Measurements from ENCODE around the gene EXD1. TPM values are rescaled to one million over a fixed set of nuclear protein-coding genes. Genes with fewer than 3 reads are reported as not detected.

Gene EXD1
- polyA plus RNA-seq, 1 donor (not counting 4 experiments of a cell fraction or from before 2014, with no cell fraction given): 0.16 TPM

GRCh38 chr15:41160639-41161315 is 69.8 kb downstream of the EXD1 start:
- Histone ChIP-seq H3K27ac (ENCODE audit: control insufficient read depth, insufficient read depth, low read length) (no peak overlapping the region), H3K4me1 (ENCODE audit: control insufficient read depth, extremely low read depth, insufficient read depth, low read length) (no peaks in the 10 kb centered on the region), H2AFZ (ENCODE audit: control insufficient read depth, low read length) (no peak overlapping the region), H3K36me3 (ENCODE audit: control insufficient read depth in 2 of 2, extremely low read depth in 1 of 2, insufficient read depth in 2 of 2, low read length in 2 of 2) (no peaks in the 10 kb centered on the region), H3K27me3 (ENCODE audit: control insufficient read depth, extremely low read depth, insufficient read depth, low read length) (no peaks in the 10 kb centered on the region), H3K4me3 (ENCODE audit: control insufficient read depth in 2 of 3, extremely low read depth in 1 of 3, insufficient read depth in 2 of 3, low read depth in 1 of 3, low read length in 3 of 3) (no peak overlapping the region), H4K20me1 (ENCODE audit: control insufficient read depth, extremely low read depth, insufficient read depth, low read length) (no peaks in the 10 kb centered on the region), H3K4me2 (ENCODE audit: control insufficient read depth, extremely low read depth, insufficient read depth, low read depth, low read length) (no peak overlapping the region), H3K9me1 (ENCODE audit: control insufficient read depth, extremely low read depth, insufficient read depth, low read length) (no peaks in the 10 kb centered on the region), H3K9me3 (ENCODE audit: control insufficient read depth, low read depth, low read length) (no peaks in the 10 kb centered on the region), H3K79me2 (ENCODE audit: control insufficient read depth, insufficient read depth, low read length) (no peaks in the 10 kb centered on the region), H3K9ac (ENCODE audit: control insufficient read depth, extremely low read depth, insufficient read depth, low read length) (no peak overlapping the region)
- no peak for TF ChIP-seq CTCF (optimal IDR thresholded peaks at IDR 0.05 in 1 of 3, IDR thresholded peaks at IDR 0.05 in 1 of 3, conservative IDR thresholded peaks at IDR 0.05 in 1 of 3; ENCODE audit: extremely low read depth in 1 of 3, insufficient read depth in 2 of 3, low read length in 3 of 3)
- TF ChIP-seq EZH2 (IDR thresholded peaks at IDR 0.05; ENCODE audit: low read length): no peak
- DNase-seq (ENCODE audit: low read depth, low spot score) (no peak), FAIRE-seq (no peak)
- dilution Hi-C loops (cut with MboI; ENCODE audit: extremely low pct_ligation_motif_present, low sequenced_read_pairs): no loop called here

GRCh38 chr15:41154412-41154811 is 76.1 kb downstream of the EXD1 start:
- DNase-seq (ENCODE audit: low read depth, low spot score) (no peak), FAIRE-seq (no peak)
- Histone ChIP-seq H3K4me1 (ENCODE audit: control insufficient read depth, extremely low read depth, insufficient read depth, low read length) (peaks cover 14% of the 10 kb centered on the region), H3K4me3 (ENCODE audit: control insufficient read depth in 2 of 3, extremely low read depth in 1 of 3, insufficient read depth in 2 of 3, low read depth in 1 of 3, low read length in 3 of 3) (no peak overlapping the region), H3K79me2 (ENCODE audit: control insufficient read depth, insufficient read depth, low read length) (no peaks in the 10 kb centered on the region), H3K27ac (ENCODE audit: control insufficient read depth, insufficient read depth, low read length) (no peak overlapping the region), H3K4me2 (ENCODE audit: control insufficient read depth, extremely low read depth, insufficient read depth, low read depth, low read length) (no peak overlapping the region), H3K9me1 (ENCODE audit: control insufficient read depth, extremely low read depth, insufficient read depth, low read length) (no peaks in the 10 kb centered on the region), H4K20me1 (ENCODE audit: control insufficient read depth, extremely low read depth, insufficient read depth, low read length) (no peaks in the 10 kb centered on the region), H3K9ac (ENCODE audit: control insufficient read depth, extremely low read depth, insufficient read depth, low read length) (no peak overlapping the region), H3K9me3 (ENCODE audit: control insufficient read depth, low read depth, low read length) (no peaks in the 10 kb centered on the region), H3K36me3 (ENCODE audit: control insufficient read depth in 2 of 2, extremely low read depth in 1 of 2, insufficient read depth in 2 of 2, low read length in 2 of 2) (no peaks in the 10 kb centered on the region), H3K27me3 (ENCODE audit: control insufficient read depth, extremely low read depth, insufficient read depth, low read length) (no peaks in the 10 kb centered on the region), H2AFZ (ENCODE audit: control insufficient read depth, low read length) (no peak overlapping the region)
- dilution Hi-C loops (cut with MboI; ENCODE audit: extremely low pct_ligation_motif_present, low sequenced_read_pairs): no loop called here
- TF ChIP-seq EZH2 (IDR thresholded peaks at IDR 0.05; ENCODE audit: low read length) (no peak), CTCF (optimal IDR thresholded peaks at IDR 0.05 in 1 of 3, IDR thresholded peaks at IDR 0.05 in 1 of 3, conservative IDR thresholded peaks at IDR 0.05 in 1 of 3; ENCODE audit: extremely low read depth in 1 of 3, insufficient read depth in 2 of 3, low read length in 3 of 3) (no peak)

All from keratinocyte (primary cell).